NCI-H446 treated with DMSO at 0.1 percent for 48 hours (cell line): ENCODE data around the gene CCNG2.

ENCODE experiments used
- DNase-seq: peaks from one replicate; lab custom pipeline; 2025; lab: John Stamatoyannopoulos, UW

CCNG2 gene

DNA sequence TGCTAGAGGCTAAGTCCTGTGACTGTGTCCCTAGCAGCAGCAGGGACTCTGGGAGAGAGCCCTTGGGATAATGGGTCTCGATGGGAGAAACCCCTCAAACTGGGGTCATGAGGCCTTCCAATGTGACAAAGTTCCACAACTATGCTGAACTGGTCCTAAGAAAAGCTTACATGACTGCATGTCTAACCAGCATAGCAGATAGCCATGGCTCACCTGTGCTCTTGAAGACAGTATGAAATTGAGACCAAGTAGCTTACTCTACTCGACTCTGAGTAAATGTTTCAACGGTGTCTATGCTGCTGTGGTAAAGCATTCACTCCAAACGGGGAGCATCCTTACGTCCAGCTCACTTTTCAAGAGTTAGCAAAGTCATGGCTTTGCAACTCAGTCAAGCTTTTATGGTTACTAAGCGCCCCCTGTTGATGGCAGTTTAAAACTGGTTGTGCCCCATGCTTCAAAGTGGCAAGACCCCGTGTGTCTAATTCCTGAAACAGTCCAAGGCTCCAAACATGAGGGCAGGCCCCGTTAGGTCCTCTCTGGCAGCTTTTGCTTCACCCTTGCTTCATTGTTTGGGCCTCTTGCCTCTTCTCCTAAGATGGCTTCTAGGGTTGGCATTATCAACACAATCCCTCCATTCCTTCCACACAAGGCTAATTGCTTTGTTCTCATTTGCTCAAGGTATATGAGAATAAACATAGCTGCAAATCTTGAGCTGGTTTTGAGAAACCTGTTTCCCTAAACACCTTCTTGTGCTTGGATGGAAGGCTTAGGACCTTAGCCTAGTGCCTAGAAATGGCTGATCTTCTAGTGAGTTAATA lies 46.6 kb downstream of the CCNG2 start:
- DNase-seq: peak; percentile 35

DNA sequence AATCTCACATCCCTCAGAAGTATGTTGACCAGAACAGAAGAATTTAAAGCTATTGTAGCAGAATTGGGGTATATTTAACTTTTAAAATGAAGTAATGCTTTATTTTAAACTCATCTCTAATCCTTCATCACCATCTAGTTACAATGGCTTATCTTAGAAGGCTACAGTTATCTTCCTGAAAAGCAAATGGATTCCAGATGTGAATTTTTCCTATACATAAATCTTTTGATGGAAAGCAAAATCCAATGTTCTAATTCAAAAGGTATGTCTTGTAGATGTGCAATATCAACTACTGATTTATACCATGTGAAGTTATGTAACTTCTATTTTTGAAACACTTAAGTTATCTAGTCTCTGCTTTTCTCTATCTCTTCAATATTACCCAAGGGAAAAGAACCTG lies 47.6 kb downstream of the CCNG2 start:
- DNase-seq: no peak

DNA sequence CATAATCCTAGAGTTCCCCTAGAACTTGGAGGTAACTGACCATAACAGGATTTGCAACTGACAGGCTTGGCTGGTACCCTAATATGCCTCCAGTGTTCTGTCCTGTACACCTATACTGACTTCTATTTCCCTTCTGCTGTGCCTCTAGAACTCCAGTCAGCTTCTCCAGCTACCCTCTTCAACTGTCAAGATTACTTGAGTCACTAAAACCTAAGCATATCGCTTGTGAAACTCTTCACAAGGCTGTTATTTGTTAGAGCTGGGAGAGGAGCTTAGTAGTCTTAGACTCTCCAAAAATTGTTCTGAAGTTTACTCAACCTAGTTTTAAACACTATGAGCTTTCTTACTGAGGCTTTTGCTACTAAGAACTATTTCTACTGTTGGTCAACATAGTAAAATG lies 52.0 kb downstream of the CCNG2 start:
- DNase-seq: no peak

DNA sequence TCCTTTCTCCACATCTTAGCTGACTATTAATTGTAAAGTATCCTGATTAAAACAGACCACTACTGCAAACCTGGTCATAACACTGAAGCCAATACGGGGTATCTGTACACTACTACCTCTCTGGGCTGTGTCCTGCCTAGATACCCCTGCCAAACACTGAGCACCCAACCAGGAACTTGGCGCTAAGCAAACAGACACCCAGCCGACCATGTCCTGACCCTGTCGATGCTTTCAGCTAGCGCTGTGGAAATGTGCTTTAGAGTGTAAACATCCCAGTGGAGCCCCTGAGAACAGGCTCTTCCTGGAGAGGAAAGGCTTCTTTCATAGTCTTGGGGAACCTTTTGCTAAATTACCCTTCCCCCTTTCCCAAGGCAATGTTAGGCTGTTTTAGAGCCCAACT lies 52.9 kb downstream of the CCNG2 start:
- no peak for DNase-seq

GRCh38 chr4:77215107-77215506 lies 58.1 kb downstream of the CCNG2 start:
- no peak for DNase-seq

DNA sequence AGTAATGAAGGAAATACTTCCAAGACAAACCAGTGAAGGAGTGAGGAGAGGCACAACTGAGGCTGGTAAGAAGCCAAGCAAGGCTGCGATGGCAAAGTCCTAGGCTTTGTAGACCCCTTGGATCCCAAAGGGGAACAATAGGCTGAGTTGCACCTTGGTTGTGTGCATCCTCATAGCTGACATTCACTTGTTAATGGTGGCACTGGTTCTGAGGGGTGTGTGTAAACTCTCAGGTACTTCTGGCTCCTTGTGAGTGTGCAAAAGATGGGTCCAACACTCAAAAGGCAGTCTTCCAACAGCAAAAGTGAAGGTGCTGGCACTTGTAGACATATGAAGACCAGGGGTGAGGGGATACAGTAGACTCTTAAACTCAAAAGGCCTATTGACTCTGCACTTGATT lies 60.5 kb downstream of the CCNG2 start:
- DNase-seq: no peak

DNA sequence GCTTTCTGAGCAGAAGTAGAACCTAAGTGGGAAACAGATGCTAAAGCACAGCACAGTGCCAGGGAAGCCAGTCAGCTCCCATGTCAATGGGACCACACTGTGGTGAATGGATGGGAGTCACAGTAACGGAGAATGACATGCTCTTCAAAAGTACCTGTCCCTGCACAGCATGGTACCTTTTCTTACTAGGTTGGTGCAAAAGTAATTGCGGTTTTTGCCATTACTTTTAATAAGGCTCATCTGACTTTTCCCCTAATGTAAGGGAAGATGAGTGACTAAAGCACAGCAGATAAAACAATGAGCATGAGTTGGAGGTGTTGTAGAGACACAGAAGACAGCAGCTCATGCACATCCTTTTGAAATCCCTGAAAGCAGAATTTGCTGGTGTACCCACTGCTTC lies 62.3 kb downstream of the CCNG2 start:
- no peak for DNase-seq
